CD4-positive, alpha-beta memory T cell (primary cell): ENCODE results near the gene ARHGEF37. TPM values are rescaled to one million over a fixed set of nuclear protein-coding genes. Genes with fewer than 3 reads are reported as not detected.
"Not testable (repeated sequence)": the region's sequence is repeated elsewhere in the genome, so short reads cannot be mapped to it uniquely, and the experiment has no call there.

Experiments
- CTCF ChIA-PET: fragments of 350-600 bp; sonication (Branson Sonifier 250); formaldehyde crosslinking; loops from one replicate; lab custom pipeline; 2021; ENCODE audit warnings: inconsistent platforms; ENCODE audit not compliant: partially characterized antibody; lab: Charles Lee
- POLR2A ChIA-PET: fragments of 350-600 bp; sonication (Branson Sonifier 250); formaldehyde crosslinking; loops from one replicate; lab custom pipeline; 2021; ENCODE audit not compliant: partially characterized antibody; lab: Charles Lee
- DNase-seq, 5 donors: peaks; one replicate each; pipeline versions ENCODE4 v3.0.0 to v3.0.0-alpha.2; 2020 to 2022; ENCODE audit warnings: mixed read lengths in 1 of 5
- H3K27ac ChIP-seq: one replicate; pipeline ENCODE4 v1.7.0; 2013; ENCODE audit warnings: low read depth, low read length
- H3K27me3 ChIP-seq: 2 replicates; pipeline ENCODE4 v1.7.0; 2013; ENCODE audit warnings: mild to moderate bottlenecking, low read length, moderate library complexity; ENCODE audit not compliant: insufficient read depth
- H3K36me3 ChIP-seq: 2 replicates; pipeline ENCODE4 v1.7.0; 2013; ENCODE audit warnings: mild to moderate bottlenecking, low read length, moderate library complexity; ENCODE audit not compliant: insufficient read depth
- H3K4me1 ChIP-seq: 2 replicates; pipeline ENCODE4 v1.7.0; 2013; ENCODE audit warnings: mild to moderate bottlenecking, low read length, moderate library complexity; ENCODE audit not compliant: insufficient read depth
- H3K4me3 ChIP-seq, 2 donors: one replicate each; pipeline ENCODE4 v1.7.0; 2013; ENCODE audit warnings: low read length in 2 of 2, mild to moderate bottlenecking in 1 of 2
- H3K9me3 ChIP-seq, 2 donors: one replicate each; pipeline ENCODE4 v1.7.0; 2013; ENCODE audit warnings: low read length in 2 of 2, control low read depth in 1 of 2; ENCODE audit not compliant: control insufficient read depth in 1 of 2
- H3K27ac Mint-ChIP-seq, 7 donors: one replicate each; pipeline ENCODE4 v1.8.0; 2020 to 2021; ENCODE audit warnings: mixed read lengths in 7 of 7, mild to moderate bottlenecking in 6 of 7, inconsistent platforms in 3 of 7, moderate library complexity in 3 of 7
- H3K27me3 Mint-ChIP-seq, 2 donors: one replicate each; pipeline ENCODE4 v1.8.0; 2020 to 2021; ENCODE audit warnings: mixed read lengths in 2 of 2
- H3K36me3 Mint-ChIP-seq, 2 donors: one replicate each; pipeline ENCODE4 v1.8.0; 2020 to 2021; ENCODE audit warnings: mixed read lengths in 2 of 2, inconsistent platforms in 1 of 2, mild to moderate bottlenecking in 1 of 2
- H3K4me1 Mint-ChIP-seq, 4 donors: one replicate each; pipeline ENCODE4 v1.8.0; 2020 to 2021; ENCODE audit warnings: mixed read lengths in 4 of 4, mild to moderate bottlenecking in 1 of 4
- H3K4me3 Mint-ChIP-seq, 8 donors: one replicate each; pipeline ENCODE4 v1.8.0; 2020 to 2021; ENCODE audit warnings: mixed read lengths in 8 of 8, mild to moderate bottlenecking in 7 of 8, moderate library complexity in 6 of 8, inconsistent platforms in 3 of 8
- H3K9me3 Mint-ChIP-seq, 8 donors: one replicate each; pipeline ENCODE4 v1.8.0; 2020 to 2021; ENCODE audit warnings: mixed read lengths in 8 of 8, mild to moderate bottlenecking in 5 of 8, inconsistent platforms in 3 of 8, moderate library complexity in 1 of 8
- intact Hi-C: fragments of 100-400 bp; cut with micrococcal nuclease; formaldehyde crosslinking; loops from one replicate; pipeline ENCODE4 v1.15.1; 2023
- polyA plus RNA-seq, 2 donors: library from polyadenylated mRNA; unstranded; fragments of 300-500 nt; fragmentation: Illumina TruSeq; gene quantifications; one replicate each; pipeline ENCODE4 v1.2.3, GENCODE V29; 2021
- total RNA-seq, 2 experiments: library from RNA; stranded (reverse); gene quantifications; one replicate each; pipeline ENCODE4 v1.2.3, GENCODE V29; 2021

The ARHGEF37 gene
- total and polyA plus RNA-seq, 4 experiments from 2014 or later = 0.96 to 1.3 TPM; not detected in 2

DNA sequence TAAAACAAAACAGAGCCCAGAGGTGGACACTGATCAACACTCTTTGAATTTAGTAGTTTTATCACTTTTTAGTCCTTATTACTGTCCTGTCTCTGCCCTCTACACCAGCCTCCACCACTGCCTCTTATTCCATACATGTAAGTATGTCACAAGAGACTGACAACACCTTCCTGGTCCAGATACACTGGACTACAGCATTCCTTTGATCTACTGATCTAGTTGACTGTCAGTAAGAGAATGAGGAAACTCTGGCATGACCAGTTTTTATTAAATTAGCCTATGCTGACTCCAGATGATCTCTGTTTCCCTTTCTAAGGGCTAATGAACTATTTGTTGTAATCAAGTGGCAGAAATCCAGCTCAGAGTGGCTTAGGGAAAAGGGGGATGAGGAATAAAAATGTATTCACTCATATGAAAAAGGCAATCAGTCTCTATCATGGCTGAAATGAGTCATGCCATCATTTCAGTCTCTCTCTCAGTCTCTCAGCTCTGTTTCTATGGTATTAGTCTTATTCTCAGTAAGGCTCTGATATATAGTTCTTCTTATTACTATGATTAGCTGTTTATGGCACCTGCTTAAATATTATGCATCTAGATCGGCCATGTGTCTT lies 5.5 kb downstream of the ARHGEF37 start:
- H3K9me3 Mint-ChIP-seq = no peaks in the 10 kb centered on the region
- H3K4me3 Mint-ChIP-seq = peak overlapping the region in 1 of 8 donors; percentile 28
- intact Hi-C loops = no loop called here
- no peaks in the 10 kb centered on the region for H3K36me3 Mint-ChIP-seq
- no peaks in the 10 kb centered on the region for H3K4me1 Mint-ChIP-seq
- Histone ChIP-seq H3K27me3 (no peaks in the 10 kb centered on the region), H3K4me3 (no peak overlapping the region), H3K36me3 (no peaks in the 10 kb centered on the region), H3K9me3 (no peaks in the 10 kb centered on the region), H3K4me1 (no peaks in the 10 kb centered on the region), H3K27ac (no peak overlapping the region)
- ChIA-PET POLR2A (interaction anchor here (0.9 kb wide), 1 partner anchor 19 kb away, joined by 3 read pairs; no protein-coding TSS in a partner anchor), CTCF (interaction anchor here (0.7 kb wide), 1 partner anchor 194 kb away, joined by 3 read pairs; no protein-coding TSS in a partner anchor)
- H3K27ac Mint-ChIP-seq = peak overlapping the region in 1 of 7 donors; percentile 57
- DNase-seq = no peak
- H3K27me3 Mint-ChIP-seq = peaks cover 0 to under 1% of the 10 kb centered on the region in 2 donors

DNA sequence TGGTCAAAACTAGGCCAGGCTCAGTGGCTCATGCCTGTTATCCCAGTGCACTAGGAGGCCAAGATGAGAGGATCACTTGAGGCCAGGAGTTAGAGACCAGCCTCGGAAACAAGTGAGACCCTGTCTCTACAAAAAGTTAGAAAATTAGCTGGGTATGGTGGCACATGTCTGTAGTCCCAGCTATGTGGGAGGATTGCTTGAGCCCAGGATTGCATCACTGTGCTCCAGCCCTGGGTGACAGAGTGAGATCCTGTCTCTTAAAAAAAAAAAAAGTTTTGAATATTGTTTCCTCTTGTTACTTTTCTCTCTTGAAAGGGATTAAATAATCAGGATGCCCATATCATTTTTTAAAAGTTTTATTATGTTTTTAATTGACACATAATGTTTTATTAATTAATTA lies 7.6 kb downstream of the ARHGEF37 start:
- Mint-ChIP-seq H3K27ac (no peak overlapping the region), H3K4me3 (no peak overlapping the region), H3K9me3 (no peaks in the 10 kb centered on the region), H3K4me1 (no peaks in the 10 kb centered on the region), H3K36me3 (no peaks in the 10 kb centered on the region), H3K27me3 (peaks cover 0 to 1% of the 10 kb centered on the region in 2 donors)
- intact Hi-C loops = no loop called here
- ChIA-PET POLR2A (no interaction called here), CTCF (no interaction called here)
- no peaks in the 10 kb centered on the region for H3K9me3 ChIP-seq
- no peak overlapping the region for H3K4me3 ChIP-seq
- no peaks in the 10 kb centered on the region for H3K4me1 ChIP-seq
- H3K36me3 ChIP-seq = no peaks in the 10 kb centered on the region
- H3K27me3 ChIP-seq = peaks cover 5% of the 10 kb centered on the region
- DNase-seq = no peak
- H3K27ac ChIP-seq = no peak overlapping the region

- H3K4me3 Mint-ChIP-seq = no peak overlapping the region
- H3K27ac Mint-ChIP-seq = peak overlapping the region in 1 of 7 donors; percentile 31
- Histone ChIP-seq H3K4me3 (no peak overlapping the region), H3K36me3 (no peaks in the 10 kb centered on the region), H3K9me3 (no peaks in the 10 kb centered on the region), H3K27me3 (peaks cover 5% of the 10 kb centered on the region), H3K27ac (no peak overlapping the region), H3K4me1 (no peaks in the 10 kb centered on the region)
- no peak for DNase-seq
- no peaks in the 10 kb centered on the region for H3K36me3 Mint-ChIP-seq
- CTCF ChIA-PET = interaction anchor here (0.9 kb wide), 1 partner anchor 14 kb away, joined by 3 read pairs; no protein-coding TSS in a partner anchor
- H3K9me3 Mint-ChIP-seq = no peaks in the 10 kb centered on the region
- intact Hi-C loops = no loop called here
- H3K4me1 Mint-ChIP-seq = no peaks in the 10 kb centered on the region
- H3K27me3 Mint-ChIP-seq = peaks cover 0 to 1% of the 10 kb centered on the region in 2 donors
- POLR2A ChIA-PET = no interaction called here
Observed at GRCh38 chr5:149593370-149593769, 12.1 kb downstream of the ARHGEF37 start.

DNA sequence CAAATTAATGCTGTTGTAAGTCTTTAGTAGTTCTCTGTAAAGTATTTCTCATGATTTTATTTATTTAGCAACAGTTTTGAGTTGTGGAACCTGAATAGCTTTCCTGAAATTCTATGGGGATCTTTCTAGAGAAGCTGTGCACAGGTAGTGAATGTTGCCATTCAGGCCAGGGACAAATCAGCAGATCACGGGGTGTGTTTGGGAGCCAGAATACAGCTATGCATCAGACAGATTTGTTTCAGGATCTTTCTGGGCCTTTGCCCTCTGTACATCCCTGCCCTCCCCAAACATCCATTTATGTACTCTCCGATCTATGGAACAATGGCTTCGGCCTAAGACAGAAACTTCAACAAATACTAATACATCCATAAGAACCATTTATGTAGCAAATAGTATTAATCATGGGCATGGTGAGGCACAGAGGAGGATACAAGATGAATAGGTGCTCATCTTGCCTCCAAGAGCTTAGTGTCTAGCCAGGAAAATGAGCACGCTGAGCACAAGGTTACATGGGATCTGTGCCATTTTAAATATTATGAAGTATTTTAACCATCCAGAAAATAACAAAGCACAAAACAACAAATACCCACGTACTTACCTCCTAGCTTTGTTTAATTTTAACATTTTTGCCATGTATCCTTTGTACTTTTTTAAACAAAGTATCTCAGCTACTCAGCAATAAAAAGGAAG lies 13.1 kb downstream of the ARHGEF37 start:
- H3K4me1 ChIP-seq = no peaks in the 10 kb centered on the region
- DNase-seq = no peak
- H3K27ac ChIP-seq = no peak overlapping the region
- H3K4me3 ChIP-seq = no peak overlapping the region
- no peak overlapping the region for H3K4me3 Mint-ChIP-seq
- peaks cover 0 to 1% of the 10 kb centered on the region in 2 donors for H3K27me3 Mint-ChIP-seq
- H3K4me1 Mint-ChIP-seq = no peaks in the 10 kb centered on the region
- no peaks in the 10 kb centered on the region for H3K9me3 Mint-ChIP-seq
- no peaks in the 10 kb centered on the region for H3K36me3 Mint-ChIP-seq
- POLR2A ChIA-PET = no interaction called here
- no peaks in the 10 kb centered on the region for H3K36me3 ChIP-seq
- peaks cover 5% of the 10 kb centered on the region for H3K27me3 ChIP-seq
- H3K9me3 ChIP-seq = no peaks in the 10 kb centered on the region
- CTCF ChIA-PET = interaction anchor here (0.8 kb wide), 1 partner anchor 29 kb away, joined by 3 read pairs; no protein-coding TSS in a partner anchor
- H3K27ac Mint-ChIP-seq = no peak overlapping the region
- intact Hi-C loops = no loop called here

DNA sequence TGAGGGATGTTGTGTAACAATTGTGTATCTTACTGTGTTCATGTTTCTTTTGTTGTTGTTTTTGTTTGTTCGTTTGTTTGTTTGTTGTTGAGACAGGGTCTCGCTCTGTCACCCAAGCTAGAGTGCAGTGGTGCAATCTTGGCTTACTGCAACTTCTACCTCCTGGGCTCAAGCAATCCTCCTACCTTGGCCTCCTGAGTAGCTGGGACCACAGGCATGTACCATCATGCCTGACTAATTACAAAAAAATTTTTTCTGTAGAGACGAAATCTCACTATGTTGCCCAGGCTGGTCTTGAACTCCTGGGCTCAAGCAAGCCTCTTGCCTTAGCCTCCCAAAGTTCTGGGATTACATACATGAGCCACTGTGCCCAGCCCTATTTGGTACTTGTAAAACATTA lies 13.8 kb downstream of the ARHGEF37 start:
- H3K4me1 ChIP-seq, DNase-seq, H3K36me3 Mint-ChIP-seq, POLR2A ChIA-PET, H3K27ac Mint-ChIP-seq, H3K27me3 Mint-ChIP-seq, H3K4me3 Mint-ChIP-seq, H3K9me3 ChIP-seq, intact Hi-C loops, H3K27me3 ChIP-seq, H3K27ac ChIP-seq, H3K9me3 Mint-ChIP-seq, H3K4me1 Mint-ChIP-seq, H3K36me3 ChIP-seq, H3K4me3 ChIP-seq: not testable (repeated sequence)
- CTCF ChIA-PET = interaction anchor here (0.8 kb wide), 1 partner anchor 30 kb away, joined by 3 read pairs; no protein-coding TSS in a partner anchor

DNA sequence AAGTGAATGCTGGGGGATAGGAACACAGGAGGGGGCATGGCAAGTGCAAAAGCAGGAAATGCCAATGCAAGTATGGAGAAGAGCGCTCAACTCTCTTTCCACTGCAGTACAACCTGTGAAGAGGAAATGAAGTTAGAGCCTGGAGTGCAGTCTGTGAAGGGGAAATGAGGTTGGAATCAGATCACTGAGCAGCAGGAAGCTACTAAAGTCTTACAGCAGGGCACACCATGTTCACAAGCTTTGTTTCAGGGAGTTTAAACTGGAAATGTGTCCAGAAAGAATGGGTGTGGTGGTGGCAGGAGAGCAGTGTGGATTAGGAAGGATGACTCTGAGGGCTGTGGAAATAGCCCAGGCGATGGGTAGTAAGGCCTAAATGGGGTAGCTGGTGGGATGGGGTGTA lies 15.4 kb downstream of the ARHGEF37 start:
- ChIA-PET CTCF (interaction anchor here (0.6 to 1.4 kb wide), 3 partner anchors 9 to 209 kb away, joined by 3 to 4 read pairs (median 4); no protein-coding TSS in a partner anchor), POLR2A (no interaction called here)
- peaks cover 5% of the 10 kb centered on the region for H3K27me3 ChIP-seq
- no peaks in the 10 kb centered on the region for H3K9me3 ChIP-seq
- H3K36me3 ChIP-seq = no peaks in the 10 kb centered on the region
- DNase-seq = no peak
- H3K4me3 ChIP-seq = no peak overlapping the region
- H3K9me3 Mint-ChIP-seq = no peaks in the 10 kb centered on the region
- no peak overlapping the region for H3K27ac ChIP-seq
- no peak overlapping the region for H3K4me3 Mint-ChIP-seq
- H3K27me3 Mint-ChIP-seq = peaks cover 0 to 1% of the 10 kb centered on the region in 2 donors
- no peaks in the 10 kb centered on the region for H3K4me1 Mint-ChIP-seq
- H3K27ac Mint-ChIP-seq = no peak overlapping the region
- H3K36me3 Mint-ChIP-seq = no peaks in the 10 kb centered on the region
- intact Hi-C loops = no loop called here
- H3K4me1 ChIP-seq = no peaks in the 10 kb centered on the region

DNA sequence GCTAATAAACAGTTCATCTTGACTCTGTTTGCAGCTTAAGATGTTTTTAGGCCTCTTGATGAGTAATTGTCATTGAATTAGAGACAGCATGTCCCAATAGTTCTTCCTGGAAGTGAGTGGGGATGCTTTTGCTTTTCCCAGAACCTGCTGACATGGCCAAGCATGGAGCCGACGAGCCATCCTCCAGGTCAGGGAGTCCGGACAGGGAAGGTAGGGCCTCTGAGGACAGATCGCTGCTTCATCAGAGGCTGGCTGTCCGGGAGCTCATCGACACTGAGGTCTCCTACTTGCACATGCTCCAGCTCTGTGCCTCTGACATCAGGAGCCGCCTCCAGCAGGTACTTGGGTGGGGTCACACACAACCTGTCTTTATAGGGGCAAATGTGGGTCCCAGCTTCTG lies 16.3 kb downstream of the ARHGEF37 start:
- Histone ChIP-seq H3K4me3 (no peak overlapping the region), H3K4me1 (no peaks in the 10 kb centered on the region), H3K27ac (no peak overlapping the region), H3K9me3 (no peaks in the 10 kb centered on the region), H3K36me3 (no peaks in the 10 kb centered on the region), H3K27me3 (no peaks in the 10 kb centered on the region)
- peaks cover 0 to 1% of the 10 kb centered on the region in 2 donors for H3K27me3 Mint-ChIP-seq
- H3K9me3 Mint-ChIP-seq = no peaks in the 10 kb centered on the region
- DNase-seq = no peak
- H3K27ac Mint-ChIP-seq = peak overlapping the region in 1 of 7 donors; percentile 16
- intact Hi-C loops = no loop called here
- ChIA-PET CTCF (interaction anchor here (0.8 kb wide), 1 partner anchor 10 kb away, joined by 4 read pairs; no protein-coding TSS in a partner anchor), POLR2A (no interaction called here)
- no peak overlapping the region for H3K4me3 Mint-ChIP-seq
- no peaks in the 10 kb centered on the region for H3K4me1 Mint-ChIP-seq
- H3K36me3 Mint-ChIP-seq = no peaks in the 10 kb centered on the region
